ENCODE data around the gene NOTCH3.

- no peak for TF ChIP-seq CTCF (IDR thresholded peaks at IDR 0.05)
- TF ChIP-seq POLR2A (IDR thresholded peaks at IDR 0.05), result no peak
- TF ChIP-seq POLR2AphosphoS5 (IDR thresholded peaks at IDR 0.05), result no peak
- TF ChIP-seq EP300 (IDR thresholded peaks at IDR 0.05), result no peak
Measured at GRCh38 chr19:15112385-15112784, 88.4 kb downstream of the NOTCH3 start.
